SK-N-SH (cell line): ENCODE data around the gene NUBP1. TPM values are rescaled to one million over a fixed set of nuclear protein-coding genes. Genes with fewer than 3 reads are reported as not detected.

Source experiments
- CTCF ChIA-PET: fragments of 300-600, 350-600 bp; formaldehyde crosslinking; extraction: SDS; loops from one replicate; lab custom pipeline; 2021; lab: Yijun Ruan, JAX
- POLR2A ChIA-PET: fragments of 350-600 bp; sonication (Branson Sonifier 250); formaldehyde crosslinking; extraction: SDS; loops from one replicate; lab custom pipeline; 2020; ENCODE audit warnings: antibody characterized with exemption, inconsistent platforms; lab: Yijun Ruan, JAX
- DNase-seq: peaks from one replicate; pipeline ENCODE4 v3.0.0; 2012
- H2AFZ ChIP-seq: fragments of 200-600 bp; sonication (generic); 2 replicates; pipeline ENCODE4 v1.8.1; 2016; ENCODE audit warnings: antibody characterized with exemption, mild to moderate bottlenecking, low read depth
- H3F3A ChIP-seq: fragments of 200-600 bp; sonication (generic); replicated peaks from 2 replicates; pipeline ENCODE3; 2016; ENCODE audit warnings: antibody characterized with exemption, mild to moderate bottlenecking; ENCODE audit not compliant: insufficient read depth
- H3K27ac ChIP-seq, 2 experiments: fragments of 200-500 bp in 1 of 2; fragments of 200-600 bp in 1 of 2; sonication (Bioruptor generic) in 1 of 2; sonication (generic), shearing (Covaris generic) in 1 of 2; 2 replicates each; pipeline versions ENCODE4 v1.5.1 to v1.6.1; 2014 to 2016; ENCODE audit warnings: low read depth in 2 of 2, inconsistent platforms in 1 of 2, low read length in 1 of 2, mild to moderate bottlenecking in 1 of 2, mixed read lengths in 1 of 2
- H3K27me3 ChIP-seq: fragments of 200-600 bp; sonication (generic), shearing (Covaris generic); 2 replicates; pipeline ENCODE4 v1.6.1; 2016; ENCODE audit warnings: mixed run types; ENCODE audit not compliant: insufficient read depth
- H3K36me3 ChIP-seq, 2 experiments: fragments of 200-500 bp in 1 of 2; fragments of 200-600 bp in 1 of 2; sonication (Bioruptor generic) in 1 of 2; sonication (generic) in 1 of 2; replicated peaks in 1 of 2; 2 replicates each; pipeline versions ENCODE3 to v1.5.1; 2014 to 2016; ENCODE audit warnings: low read length in 1 of 2, mild to moderate bottlenecking in 1 of 2; ENCODE audit not compliant: insufficient read depth in 2 of 2, control insufficient read depth in 1 of 2
- H3K4me1 ChIP-seq, 2 experiments: fragments of 200-500 bp in 1 of 2; fragments of 200-600 bp in 1 of 2; sonication (Bioruptor generic) in 1 of 2; sonication (generic), shearing (Covaris generic) in 1 of 2; 2 replicates each; pipeline versions ENCODE4 v1.5.1 to v1.6.1; 2014 to 2016; ENCODE audit warnings: low read depth in 1 of 2, low read length in 1 of 2, mixed run types in 1 of 2; ENCODE audit not compliant: insufficient read depth in 2 of 2, control insufficient read depth in 1 of 2
- H3K4me2 ChIP-seq: fragments of 200-600 bp; sonication (generic), shearing (Covaris generic); 2 replicates; pipeline ENCODE4 v1.6.1; 2017; ENCODE audit warnings: mixed run types
- H3K4me3 ChIP-seq, 2 experiments: fragments of 200-500 bp in 1 of 2; fragments of 200-600 bp in 1 of 2; sonication (Bioruptor generic) in 1 of 2; sonication (generic), shearing (Covaris generic) in 1 of 2; 2 replicates each; pipeline versions ENCODE4 v1.5.1 to v1.8.1; 2014 to 2016; ENCODE audit warnings: low read depth in 2 of 2, inconsistent platforms in 1 of 2, low read length in 1 of 2, mild to moderate bottlenecking in 1 of 2, mixed read lengths in 1 of 2, moderate library complexity in 1 of 2
- H3K79me2 ChIP-seq: fragments of 200-600 bp; sonication (generic); 2 replicates; pipeline ENCODE4 v1.8.1; 2017; ENCODE audit warnings: mild to moderate bottlenecking; ENCODE audit not compliant: insufficient read depth
- H3K9ac ChIP-seq: fragments of 200-600 bp; sonication (generic); 2 replicates; pipeline ENCODE4 v1.6.1; 2017; ENCODE audit warnings: mixed run types
- H3K9me2 ChIP-seq: fragments of 200-600 bp; sonication (generic); 2 replicates; pipeline ENCODE4 v1.6.1; 2017; ENCODE audit warnings: mixed run types
- H3K9me3 ChIP-seq: fragments of 200-600 bp; sonication (generic); 2 replicates; pipeline ENCODE4 v1.6.1; 2017; ENCODE audit warnings: mixed run types, mild to moderate bottlenecking, moderate library complexity
- H4K20me1 ChIP-seq: fragments of 200-600 bp; sonication (generic); 2 replicates; pipeline ENCODE4 v1.6.1; 2017; ENCODE audit warnings: mild to moderate bottlenecking, mixed run types; ENCODE audit not compliant: insufficient read depth
- CHD2 ChIP-seq: fragments of 150-350 bp; IDR thresholded peaks from 2 replicates; pipeline ENCODE4 v1.6.1; 2018; ENCODE audit warnings: low read length; ENCODE audit not compliant: partially characterized antibody
- GATA2 ChIP-seq: sonication (generic); formaldehyde crosslinking; IDR thresholded peaks from 2 replicates; pipeline ENCODE4 v1.5.0; 2020; ENCODE audit warnings: mild to moderate bottlenecking, missing genetic modification reagents
- NFIC ChIP-seq: IDR thresholded peaks from 2 replicates; pipeline ENCODE4 v1.4.0; 2012; ENCODE audit warnings: borderline replicate concordance
- WGBS: methylation state at CpG from one replicate; pipeline ENCODE4 v1.1.6; 2017; ENCODE audit warnings: low lambda C conversion rate; 5-methylcytosine and 5-hydroxymethylcytosine counted together
- polyA plus RNA-seq, 3 experiments: library from polyadenylated mRNA; depleted of rRNA; stranded (reverse); fragments of >200 nt; gene quantifications; 2 replicates each; pipeline ENCODE4 v1.2.3, GENCODE V29; 2012
- small RNA-seq, 7 experiments: library from RNA; depleted of rRNA; stranded (forward); fragments of <200 nt; gene quantifications; one replicate each; pipeline ENCODE3, GENCODE V24; 2012

Gene NUBP1
- polyA plus RNA-seq, 1 of the 3 experiments (the other 2 are of a cell fraction), result 49.8 TPM

- WGBS, result 31% methylated on average over 40 of the region's 64 CpGs
- H2AFZ ChIP-seq, result no peak within 1 kb of the TSS
- TF ChIP-seq CHD2 (peak; percentile 11), GATA2 (CRISPR knock-in tag) (peak; percentile 50), NFIC (no peak)
These were observed 74.6 kb downstream of the NUBP1 start, which contains the start of gene TVP23A for GRCh38 chr16:10817963-10818941. Gene TVP23A, minus strand, starts transcription at chr16:10818794. Its CDS starts 301 bp downstream, at chr16:10818493.

More at GRCh38 chr16:10817963-10818941, 74.6 kb downstream of the NUBP1 start, which contains the start of gene TVP23A:
- peak; percentile 87 for DNase-seq
- Histone ChIP-seq H3F3A (no peaks in the 10 kb centered on the region), H3K9ac (no peak within 1 kb of the TSS), H3K36me3 (no peaks in the 10 kb centered on the region), H3K79me2 (no peaks in the 10 kb centered on the region), H3K27me3 (no peaks in the 10 kb centered on the region), H3K9me3 (no peaks in the 10 kb centered on the region), H3K4me1 (peaks cover 0 to 19% of the 10 kb centered on the region in 2 experiments; a peak in 1 of 4 replicates), H3K4me3 (peak within 1 kb of the TSS in 1 of 2 experiments; percentile 41; a peak in 2 of 4 replicates), H3K4me2 (no peak within 1 kb of the TSS), H3K27ac (peak within 1 kb of the TSS in 1 of 2 experiments; percentile 72; a peak in 1 of 4 replicates), H4K20me1 (no peaks in the 10 kb centered on the region), H3K9me2 (no peaks in the 10 kb centered on the region)
- ChIA-PET CTCF (interaction anchor here (1.3 to 1.8 kb wide), 2 partner anchors 12 to 100 kb away, joined by 4 to 8 read pairs; no protein-coding TSS in a partner anchor), POLR2A (interaction anchor here (0.6 to 1.7 kb wide), 3 partner anchors 10 to 100 kb away, joined by 3 to 7 read pairs (median 7); partner anchors contain the start of gene NUBP1)

Small RNA genes lying within 50 kb of the gene (small RNA-seq; reads per million reads assigned to genes)
- gene MTND4LP24 (0 reads per million in 7 experiments), gene MTND6P33 (0 reads per million in 7 experiments)

Other genes with a start within 250 kb of the NUBP1 start
- 3.1 and 4.3 TPM in 2 replicates for gene EMP2, start 163.2 kb upstream of the NUBP1 start, polyA plus RNA-seq (2012; rRNA removed)
- not detected in 2 replicates for gene TEKT5, start 48.9 kb upstream of the NUBP1 start, polyA plus RNA-seq (2012; rRNA removed)
- 0.24 and 0.35 TPM in 2 replicates for gene TVP23A, start 75.0 kb downstream of the NUBP1 start, polyA plus RNA-seq (2012; rRNA removed)
- 0.15 and 0.23 TPM in 2 replicates for gene CIITA, start 133.4 kb downstream of the NUBP1 start, polyA plus RNA-seq (2012; rRNA removed)
- gene DEXI, start 198.6 kb downstream of the NUBP1 start, polyA plus RNA-seq (2012; rRNA removed), result 48.2 and 55.5 TPM in 2 replicates
- gene CLEC16A, start 200.7 kb downstream of the NUBP1 start, polyA plus RNA-seq (2012; rRNA removed), result 9.2 and 13.7 TPM in 2 replicates